WERI-Rb-1 (cell line): ENCODE results near the gene IL12A.

Experiments
- DNase-seq: peaks from one replicate; pipeline ENCODE4 v3.0.0-alpha.2; 2020
- H3K27ac ChIP-seq: fragments of 250-450 bp; sonication (Bioruptor Pico); 2 replicates; pipeline ENCODE4 v1.5.1; 2020; ENCODE audit warnings: mild to moderate bottlenecking, moderate library complexity
- H3K27me3 ChIP-seq: fragments of 250-450 bp; sonication (Bioruptor Pico); 2 replicates; pipeline ENCODE4 v1.5.1; 2021; ENCODE audit warnings: mild to moderate bottlenecking, low read depth, moderate library complexity; ENCODE audit not compliant: insufficient read depth, severe bottlenecking
- H3K36me3 ChIP-seq: fragments of 250-450 bp; sonication (Bioruptor Pico); 2 replicates; pipeline ENCODE4 v1.5.1; 2020; ENCODE audit warnings: mild to moderate bottlenecking, moderate library complexity
- H3K4me3 ChIP-seq: 2 replicates; pipeline ENCODE4 v1.5.1; 2011; ENCODE audit warnings: low read depth, mild to moderate bottlenecking, control low read depth, low read length
- H3K9me3 ChIP-seq: fragments of 250-450 bp; sonication (Bioruptor Pico); 2 replicates; pipeline ENCODE4 v1.5.1; 2021; ENCODE audit warnings: mild to moderate bottlenecking, moderate library complexity; ENCODE audit not compliant: severe bottlenecking
- TF ChIP-seq, protein P1 (sequence below): IDR thresholded peaks from 2 replicates; pipeline ENCODE4 v1.5.1; 2011; ENCODE audit warnings: low read depth, mild to moderate bottlenecking, control low read depth, inconsistent platforms, low read length

Gene IL12A

DNA sequence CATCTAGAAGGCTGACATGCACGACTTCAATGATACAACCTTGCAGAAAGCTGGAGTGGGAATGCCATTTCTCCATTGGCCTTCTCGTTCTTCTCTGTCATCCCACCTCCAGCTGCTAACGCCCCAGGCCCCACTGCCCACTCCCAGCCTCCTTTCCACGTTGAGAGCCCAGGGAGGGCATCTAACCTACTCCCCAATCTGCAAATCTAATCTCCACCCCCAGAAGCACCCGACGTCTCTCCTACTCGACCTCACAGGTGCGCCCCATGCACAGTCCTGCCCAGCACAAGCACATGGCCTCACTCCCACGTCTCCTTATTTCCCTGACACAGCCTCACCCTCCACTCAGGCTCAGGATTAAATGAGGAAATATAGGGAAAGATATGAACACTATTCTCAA, 33.4 kb downstream of the IL12A start:
- no peak for DNase-seq
- H3K9me3 ChIP-seq, result no peaks in the 10 kb centered on the region
- no peak overlapping the region for H3K4me3 ChIP-seq
- no peaks in the 10 kb centered on the region for H3K36me3 ChIP-seq
- TF ChIP-seq, protein P1, sequence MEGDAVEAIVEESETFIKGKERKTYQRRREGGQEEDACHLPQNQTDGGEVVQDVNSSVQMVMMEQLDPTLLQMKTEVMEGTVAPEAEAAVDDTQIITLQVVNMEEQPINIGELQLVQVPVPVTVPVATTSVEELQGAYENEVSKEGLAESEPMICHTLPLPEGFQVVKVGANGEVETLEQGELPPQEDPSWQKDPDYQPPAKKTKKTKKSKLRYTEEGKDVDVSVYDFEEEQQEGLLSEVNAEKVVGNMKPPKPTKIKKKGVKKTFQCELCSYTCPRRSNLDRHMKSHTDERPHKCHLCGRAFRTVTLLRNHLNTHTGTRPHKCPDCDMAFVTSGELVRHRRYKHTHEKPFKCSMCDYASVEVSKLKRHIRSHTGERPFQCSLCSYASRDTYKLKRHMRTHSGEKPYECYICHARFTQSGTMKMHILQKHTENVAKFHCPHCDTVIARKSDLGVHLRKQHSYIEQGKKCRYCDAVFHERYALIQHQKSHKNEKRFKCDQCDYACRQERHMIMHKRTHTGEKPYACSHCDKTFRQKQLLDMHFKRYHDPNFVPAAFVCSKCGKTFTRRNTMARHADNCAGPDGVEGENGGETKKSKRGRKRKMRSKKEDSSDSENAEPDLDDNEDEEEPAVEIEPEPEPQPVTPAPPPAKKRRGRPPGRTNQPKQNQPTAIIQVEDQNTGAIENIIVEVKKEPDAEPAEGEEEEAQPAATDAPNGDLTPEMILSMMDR, result no peak
- no peak overlapping the region for H3K27ac ChIP-seq
- no peaks in the 10 kb centered on the region for H3K27me3 ChIP-seq

DNA sequence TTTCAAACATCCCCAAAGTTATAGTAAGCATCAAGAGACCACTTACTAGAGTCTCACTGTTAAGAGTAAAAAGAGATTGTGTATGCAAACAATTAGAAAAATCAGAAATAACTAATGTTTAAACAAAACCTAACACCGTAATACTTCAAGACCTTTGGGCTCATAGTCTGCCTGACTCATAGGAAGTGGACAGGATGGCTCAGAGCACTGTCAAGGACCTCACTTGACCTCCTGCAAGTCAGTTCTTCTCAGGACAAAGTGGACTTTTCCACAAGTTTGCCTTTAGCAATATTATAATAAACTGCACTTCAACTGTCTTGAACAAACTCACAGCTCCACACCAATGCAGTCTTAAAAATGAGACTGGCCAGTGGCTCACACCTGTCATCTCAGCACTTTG, 34.8 kb downstream of the IL12A start:
- Histone ChIP-seq H3K27ac (no peak overlapping the region), H3K27me3 (no peaks in the 10 kb centered on the region), H3K4me3 (no peak overlapping the region), H3K9me3 (no peaks in the 10 kb centered on the region), H3K36me3 (no peaks in the 10 kb centered on the region)
- DNase-seq, result no peak
- TF ChIP-seq, protein P1, result no peak

DNA sequence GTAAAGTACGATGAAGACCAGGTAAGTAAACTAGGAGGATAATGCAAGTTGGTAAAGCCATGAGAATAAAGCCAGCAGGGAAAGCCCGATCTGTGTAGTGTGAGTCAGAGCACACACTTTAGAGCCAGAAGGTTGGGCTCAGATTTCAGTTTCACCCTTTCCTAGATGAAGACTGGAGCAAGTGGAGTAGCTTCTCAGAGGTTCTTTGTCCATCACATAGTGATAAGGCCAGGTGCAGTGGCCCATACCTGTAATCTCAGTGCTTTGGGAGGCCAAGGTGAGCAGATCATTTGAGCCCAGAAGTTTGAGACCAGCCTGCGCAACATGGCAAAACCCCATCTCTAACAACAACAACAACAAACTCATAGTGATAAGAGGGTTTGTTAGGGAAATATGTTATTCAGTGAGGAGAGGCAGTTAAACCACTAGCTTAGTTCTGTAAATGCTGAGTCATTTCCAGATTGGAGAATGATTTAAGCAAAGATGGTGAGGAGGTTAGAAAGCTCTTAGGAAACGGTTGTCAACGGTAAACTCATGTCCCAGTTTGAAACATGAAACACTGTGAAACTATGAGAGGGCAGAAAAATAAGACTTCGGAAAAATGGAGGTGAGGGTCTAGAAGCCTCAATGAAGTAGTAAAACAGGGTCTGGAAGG, 39.0 kb downstream of the IL12A start:
- H3K27me3 ChIP-seq, result no peaks in the 10 kb centered on the region
- no peak for DNase-seq
- H3K9me3 ChIP-seq, result no peaks in the 10 kb centered on the region
- no peak overlapping the region for H3K27ac ChIP-seq
- TF ChIP-seq, protein P1, result no peak
- H3K4me3 ChIP-seq, result no peak overlapping the region
- H3K36me3 ChIP-seq, result no peaks in the 10 kb centered on the region

DNA sequence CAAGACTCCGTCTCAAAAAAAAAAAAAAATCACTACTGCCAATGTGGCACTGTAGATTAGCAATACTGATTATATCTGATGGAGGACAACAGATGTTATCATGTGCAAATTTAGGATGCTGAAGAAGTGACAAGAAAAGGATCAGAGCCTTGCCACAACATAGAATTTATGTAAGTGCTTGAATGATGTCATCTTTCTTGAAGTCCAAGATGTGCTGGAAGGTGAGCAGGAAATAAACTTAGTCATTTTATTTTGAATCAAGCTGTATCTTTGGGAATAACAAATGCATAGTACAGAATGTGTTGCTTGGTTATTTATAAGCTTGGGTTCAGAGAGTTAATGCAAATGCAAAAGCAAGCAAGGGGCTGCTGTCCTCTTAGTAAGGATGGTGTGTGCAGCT, 47.1 kb downstream of the IL12A start:
- Histone ChIP-seq H3K27ac (no peak overlapping the region), H3K9me3 (no peaks in the 10 kb centered on the region), H3K27me3 (no peaks in the 10 kb centered on the region), H3K4me3 (no peak overlapping the region), H3K36me3 (no peaks in the 10 kb centered on the region)
- DNase-seq, result no peak
- TF ChIP-seq, protein P1, result no peak

DNA sequence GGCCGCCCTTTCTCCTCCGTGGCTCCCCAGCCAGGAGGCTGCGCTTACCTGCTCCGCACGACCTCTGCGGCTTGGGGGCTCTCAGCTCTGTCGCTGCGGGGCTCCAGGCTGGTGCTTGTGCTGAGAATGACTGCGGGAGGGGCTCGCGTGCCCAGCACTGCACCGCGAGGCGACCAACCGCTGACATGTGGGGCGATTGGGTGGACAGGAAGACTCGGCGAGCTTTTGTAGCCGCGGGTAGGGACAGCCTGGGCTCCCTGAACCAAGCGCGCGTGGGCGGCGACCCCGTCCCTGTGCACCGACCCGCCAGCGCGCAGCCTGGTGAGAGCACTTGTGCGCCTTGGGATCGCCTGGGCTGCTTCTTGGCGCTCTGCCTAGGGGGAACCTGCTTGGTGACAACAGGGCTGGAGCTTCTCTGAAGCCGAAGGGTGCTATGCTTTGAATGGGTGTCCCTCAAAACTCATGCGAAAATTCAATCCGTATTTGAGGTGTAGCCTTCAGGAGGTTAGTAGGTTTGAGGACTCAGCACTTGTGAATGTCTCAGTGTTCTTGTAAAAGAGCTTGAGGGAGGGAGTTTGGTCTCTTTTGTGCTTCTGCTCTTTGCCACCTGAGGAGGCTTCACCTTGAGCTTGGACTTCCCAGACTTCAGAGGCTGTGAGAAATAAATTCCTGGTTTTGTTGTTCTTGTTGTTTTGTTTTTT, 50.4 kb downstream of the IL12A start:
- Histone ChIP-seq H3K36me3 (no peaks in the 10 kb centered on the region), H3K27me3 (no peaks in the 10 kb centered on the region), H3K9me3 (no peaks in the 10 kb centered on the region), H3K27ac (no peak overlapping the region), H3K4me3 (peak overlapping the region; percentile 19)
- no peak for DNase-seq
- TF ChIP-seq, protein P1, result no peak

DNA sequence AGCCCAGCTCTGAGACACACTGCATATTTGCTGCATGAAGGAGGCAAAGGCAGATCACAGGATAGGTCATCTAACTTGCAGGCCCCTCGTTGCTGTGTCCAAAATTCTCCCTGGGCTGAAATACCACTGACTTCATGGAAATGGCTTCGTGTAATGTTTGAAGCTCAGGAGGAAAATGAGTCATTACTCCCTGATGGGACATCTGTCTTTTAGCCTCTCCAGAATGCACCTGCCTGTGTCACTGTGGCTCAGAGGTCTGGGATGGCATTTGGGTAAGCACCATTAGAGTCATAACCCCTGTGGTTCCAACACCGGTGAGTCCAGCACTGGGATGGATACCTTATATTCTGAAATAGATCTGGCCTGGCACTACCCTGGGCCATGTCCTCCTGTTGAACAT, 51.5 kb downstream of the IL12A start:
- no peaks in the 10 kb centered on the region for H3K36me3 ChIP-seq
- TF ChIP-seq, protein P1, result no peak
- H3K27me3 ChIP-seq, result no peaks in the 10 kb centered on the region
- no peak overlapping the region for H3K4me3 ChIP-seq
- no peak overlapping the region for H3K27ac ChIP-seq
- DNase-seq, result no peak
- H3K9me3 ChIP-seq, result no peaks in the 10 kb centered on the region
